Breast epithelium (tissue), 4 donors: Measurements from ENCODE around the gene CUL2. TPM values are rescaled to one million over a fixed set of nuclear protein-coding genes. Genes with fewer than 3 reads are reported as not detected.

Source experiments
- DNase-seq, 2 donors: peaks; one replicate each; pipeline ENCODE4 v3.0.0-alpha.2; 2019; ENCODE audit warnings: low spot score in 2 of 2
- H3K27ac ChIP-seq, 2 donors: fragments of 200-600 bp; sonication (generic) in 1 of 2; one replicate each; pipeline ENCODE4 v1.5.1; 2016 to 2019; ENCODE audit warnings: mild to moderate bottlenecking in 1 of 2
- H3K27me3 ChIP-seq, 2 donors: fragments of 200-600 bp; sonication (generic) in 1 of 2; one replicate each; pipeline versions ENCODE4 v1.5.1 to v1.6.0; 2017 to 2019; ENCODE audit warnings: control low read depth in 1 of 2, mild to moderate bottlenecking in 1 of 2
- H3K36me3 ChIP-seq: fragments of 200-600 bp; one replicate; pipeline ENCODE4 v1.5.1; 2019
- H3K4me1 ChIP-seq, 2 donors: fragments of 200-600 bp; sonication (generic); one replicate each; pipeline ENCODE4 v1.5.1; 2016 to 2019; ENCODE audit warnings: control low read depth in 1 of 2
- H3K4me3 ChIP-seq, 3 donors: fragments of 200-600 bp; sonication (generic); 1 replicate in 2 of 3; 2 replicates in 1 of 3; pipeline ENCODE4 v1.5.1; 2016 to 2019; ENCODE audit warnings: mild to moderate bottlenecking in 3 of 3, moderate library complexity in 2 of 3
- H3K9me3 ChIP-seq, 2 donors: fragments of 200-600 bp; sonication (generic) in 1 of 2; one replicate each; pipeline ENCODE4 v1.5.1; 2016 to 2019; ENCODE audit warnings: control low read depth in 1 of 2
- CTCF ChIP-seq, 3 donors: fragments of 450-650 bp; IDR thresholded peaks; one replicate each; pipeline ENCODE4 v1.5.1; 2016 to 2017; ENCODE audit warnings: antibody characterized with exemption in 3 of 3, mild to moderate bottlenecking in 3 of 3, moderate library complexity in 3 of 3
- POLR2A ChIP-seq: fragments of 450-650 bp; IDR thresholded peaks from one replicate; pipeline ENCODE4 v1.6.1; 2016; ENCODE audit warnings: antibody characterized with exemption, mild to moderate bottlenecking, moderate library complexity
- POLR2AphosphoS5 ChIP-seq, 3 donors: sonication (generic); formaldehyde crosslinking; IDR thresholded peaks; one replicate each; pipeline ENCODE4 v1.6.1; 2017; ENCODE audit warnings: antibody characterized with exemption in 3 of 3
- intact Hi-C: fragments of 100-400 bp; cut with DNase I; formaldehyde crosslinking; loops from one replicate; pipeline ENCODE4 v1.15.1; 2023; ENCODE audit warnings: low total_unique reads
- total RNA-seq, 3 donors: library from RNA; depleted of rRNA; stranded (reverse); fragments of >200 nt; gene quantifications; one replicate each; pipeline ENCODE4 v1.1.0, GENCODE V29; 2016

The CUL2 gene
- total RNA-seq, 3 donors from 2014 or later, result 18.9 to 22.7 (median 20.3) TPM

- Histone ChIP-seq H3K4me3 (no peak overlapping the region), H3K36me3 (no peaks in the 10 kb centered on the region), H3K27me3 (no peaks in the 10 kb centered on the region), H3K9me3 (no peaks in the 10 kb centered on the region), H3K4me1 (no peaks in the 10 kb centered on the region), H3K27ac (no peak overlapping the region)
- DNase-seq, result no peak
- intact Hi-C loops, result no loop called here
- TF ChIP-seq POLR2A, result no peak
- TF ChIP-seq CTCF (IDR thresholded peaks at IDR 0.05), result no peak
- TF ChIP-seq POLR2AphosphoS5 (IDR thresholded peaks at IDR 0.05), result no peak
Observed at GRCh38 chr10:35070521-35070920, 19.6 kb downstream of the CUL2 start.

DNA sequence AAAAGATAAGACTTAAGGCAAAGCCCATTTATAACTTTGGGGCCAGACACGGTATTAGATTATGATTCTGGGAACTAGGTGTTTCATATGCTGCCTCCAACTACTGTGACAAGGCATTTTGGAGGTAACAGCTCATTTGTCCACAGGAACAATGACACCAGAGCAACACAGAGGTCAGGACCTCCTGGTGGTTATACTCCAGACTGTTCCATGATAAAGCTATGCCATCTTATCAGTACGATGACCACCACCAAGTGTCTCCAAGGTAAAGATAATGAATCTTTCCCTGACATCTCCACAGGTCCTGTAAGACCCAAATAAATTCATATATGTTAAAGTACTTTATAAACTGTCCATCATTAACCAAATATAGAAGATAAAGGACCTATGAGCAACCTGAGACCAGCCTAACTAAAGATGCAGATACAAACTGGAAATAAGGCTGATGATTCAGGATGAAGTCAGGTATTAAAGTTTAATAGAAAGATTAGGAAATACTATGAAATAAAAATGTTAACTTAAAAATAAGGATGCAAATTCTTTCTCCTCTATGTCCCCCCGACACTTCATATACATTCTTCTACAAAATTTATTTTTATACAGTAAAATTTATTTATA is 26.2 kb downstream of the CUL2 start:
- no peak overlapping the region for H3K27ac ChIP-seq
- TF ChIP-seq POLR2A, result no peak
- no peak for TF ChIP-seq POLR2AphosphoS5 (IDR thresholded peaks at IDR 0.05)
- TF ChIP-seq CTCF (IDR thresholded peaks at IDR 0.05), result no peak
- H3K4me3 ChIP-seq, result no peak overlapping the region
- no peaks in the 10 kb centered on the region for H3K27me3 ChIP-seq
- no peaks in the 10 kb centered on the region for H3K4me1 ChIP-seq
- intact Hi-C loops, result no loop called here
- no peak for DNase-seq
- no peaks in the 10 kb centered on the region for H3K36me3 ChIP-seq
- H3K9me3 ChIP-seq, result no peaks in the 10 kb centered on the region

DNA sequence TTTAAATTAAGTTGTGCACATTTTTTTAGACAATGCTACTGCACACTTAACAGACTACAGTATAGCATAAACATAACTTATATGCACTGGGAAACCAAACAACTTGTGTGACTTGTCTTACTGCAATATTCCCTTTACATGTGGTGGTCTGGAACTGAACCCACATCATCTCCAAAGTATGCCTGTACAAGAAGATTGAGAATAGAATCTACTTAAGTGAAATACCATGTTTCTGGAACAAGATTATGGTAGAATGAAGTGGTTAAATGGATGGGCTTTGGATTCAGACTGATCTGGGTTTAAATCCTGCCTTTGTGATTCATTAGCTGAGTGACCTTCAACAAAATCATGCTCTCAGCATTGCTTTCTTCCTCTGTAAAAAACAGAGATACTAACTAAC is 30.7 kb downstream of the CUL2 start:
- H3K4me1 ChIP-seq, result no peaks in the 10 kb centered on the region
- no peaks in the 10 kb centered on the region for H3K36me3 ChIP-seq
- intact Hi-C loops, result no loop called here
- TF ChIP-seq POLR2AphosphoS5 (IDR thresholded peaks at IDR 0.05) (no peak), CTCF (IDR thresholded peaks at IDR 0.05) (no peak)
- no peak for DNase-seq
- no peak overlapping the region for H3K27ac ChIP-seq
- H3K9me3 ChIP-seq, result no peaks in the 10 kb centered on the region
- no peak overlapping the region for H3K4me3 ChIP-seq
- no peaks in the 10 kb centered on the region for H3K27me3 ChIP-seq

GRCh38 chr10:35058686-35059085 is 31.5 kb downstream of the CUL2 start:
- H3K27ac ChIP-seq, result no peak overlapping the region
- TF ChIP-seq POLR2A, result no peak
- TF ChIP-seq POLR2AphosphoS5 (IDR thresholded peaks at IDR 0.05), result no peak
- no peak for TF ChIP-seq CTCF (IDR thresholded peaks at IDR 0.05)
- H3K4me3 ChIP-seq, result no peak overlapping the region
- intact Hi-C loops, result no loop called here
- no peaks in the 10 kb centered on the region for H3K27me3 ChIP-seq
- DNase-seq, result no peak
- H3K9me3 ChIP-seq, result no peaks in the 10 kb centered on the region
- no peaks in the 10 kb centered on the region for H3K36me3 ChIP-seq
- H3K4me1 ChIP-seq, result no peaks in the 10 kb centered on the region

GRCh38 chr10:35058134-35058533 is 32.0 kb downstream of the CUL2 start:
- H3K36me3 ChIP-seq, result no peaks in the 10 kb centered on the region
- no peak for DNase-seq
- H3K27ac ChIP-seq, result no peak overlapping the region
- no peak for TF ChIP-seq CTCF (IDR thresholded peaks at IDR 0.05)
- no peak for TF ChIP-seq POLR2AphosphoS5 (IDR thresholded peaks at IDR 0.05)
- TF ChIP-seq POLR2A, result no peak
- intact Hi-C loops, result no loop called here
- H3K27me3 ChIP-seq, result no peaks in the 10 kb centered on the region
- no peaks in the 10 kb centered on the region for H3K4me1 ChIP-seq
- no peak overlapping the region for H3K4me3 ChIP-seq
- no peaks in the 10 kb centered on the region for H3K9me3 ChIP-seq
